Neural progenitor cell (in vitro differentiated cells): ENCODE measurements around the gene IL20RA.

Source experiments
- EZH2 ChIP-seq: fragments of 200-600 bp; sonication (generic); IDR thresholded peaks from 2 replicates; pipeline ENCODE4 v1.6.1; 2017; ENCODE audit warnings: antibody characterized with exemption, mild to moderate bottlenecking, moderate library complexity
- EZH2phosphoT487 ChIP-seq: fragments of 200-600 bp; sonication (generic); IDR thresholded peaks from 2 replicates; pipeline ENCODE4 v1.6.1; 2017; ENCODE audit warnings: antibody characterized with exemption
- TF ChIP-seq, protein P1 (sequence below): fragments of 200-600 bp; sonication (generic); IDR thresholded peaks from 2 replicates; pipeline ENCODE4 v1.5.1; 2017; ENCODE audit warnings: antibody characterized with exemption, mild to moderate bottlenecking

DNA sequence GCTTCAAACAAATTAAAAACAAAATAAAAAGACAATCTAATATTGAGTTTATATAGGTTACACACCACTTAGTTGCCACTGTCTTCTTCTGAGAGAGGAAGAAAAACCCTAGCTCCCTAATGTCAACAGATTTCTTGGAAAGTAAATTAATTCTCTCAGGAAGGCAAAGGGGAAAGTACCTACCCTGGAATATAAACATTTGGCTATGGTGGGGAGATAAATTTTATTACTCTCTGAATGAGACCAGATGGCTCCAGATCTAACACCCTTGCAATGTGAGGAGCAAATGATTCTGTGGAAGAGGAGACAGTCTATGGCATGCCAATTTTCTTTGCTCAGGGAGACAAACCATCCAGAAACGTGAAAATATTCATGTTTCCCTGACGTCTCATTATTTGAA, 4.3 kb upstream of the IL20RA start:
- TF ChIP-seq, protein P1, sequence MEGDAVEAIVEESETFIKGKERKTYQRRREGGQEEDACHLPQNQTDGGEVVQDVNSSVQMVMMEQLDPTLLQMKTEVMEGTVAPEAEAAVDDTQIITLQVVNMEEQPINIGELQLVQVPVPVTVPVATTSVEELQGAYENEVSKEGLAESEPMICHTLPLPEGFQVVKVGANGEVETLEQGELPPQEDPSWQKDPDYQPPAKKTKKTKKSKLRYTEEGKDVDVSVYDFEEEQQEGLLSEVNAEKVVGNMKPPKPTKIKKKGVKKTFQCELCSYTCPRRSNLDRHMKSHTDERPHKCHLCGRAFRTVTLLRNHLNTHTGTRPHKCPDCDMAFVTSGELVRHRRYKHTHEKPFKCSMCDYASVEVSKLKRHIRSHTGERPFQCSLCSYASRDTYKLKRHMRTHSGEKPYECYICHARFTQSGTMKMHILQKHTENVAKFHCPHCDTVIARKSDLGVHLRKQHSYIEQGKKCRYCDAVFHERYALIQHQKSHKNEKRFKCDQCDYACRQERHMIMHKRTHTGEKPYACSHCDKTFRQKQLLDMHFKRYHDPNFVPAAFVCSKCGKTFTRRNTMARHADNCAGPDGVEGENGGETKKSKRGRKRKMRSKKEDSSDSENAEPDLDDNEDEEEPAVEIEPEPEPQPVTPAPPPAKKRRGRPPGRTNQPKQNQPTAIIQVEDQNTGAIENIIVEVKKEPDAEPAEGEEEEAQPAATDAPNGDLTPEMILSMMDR, result no peak
- no peak for TF ChIP-seq EZH2
- no peak for TF ChIP-seq EZH2phosphoT487
